Measurements from ENCODE around the gene WDR43.

Gene WDR43

GRCh38 chr2:28995765-28996750 is 101.6 kb downstream of the WDR43 start:
- DNase-seq = no peak

GRCh38 chr2:28997237-28997846 is 102.9 kb downstream of the WDR43 start:
- DNase-seq = no peak
